Muscle layer of colon (tissue), 2 donors: Measurements from ENCODE around the gene CADPS2.
"Not testable (repeated sequence)": the region's sequence is repeated elsewhere in the genome, so short reads cannot be mapped to it uniquely, and the experiment has no call there.

Source experiments
- H3K27ac ChIP-seq: one replicate; pipeline ENCODE4 v1.7.0; 2013; ENCODE audit warnings: low read depth, mild to moderate bottlenecking, low read length, moderate library complexity
- H3K27me3 ChIP-seq, 2 donors: one replicate each; pipeline ENCODE4 v1.7.0; 2013; ENCODE audit warnings: low read length in 2 of 2, mild to moderate bottlenecking in 2 of 2; ENCODE audit not compliant: insufficient read depth in 2 of 2, control insufficient read depth in 1 of 2
- H3K36me3 ChIP-seq: one replicate; pipeline ENCODE4 v1.7.0; 2013; ENCODE audit warnings: mild to moderate bottlenecking, low read length; ENCODE audit not compliant: insufficient read depth
- H3K4me1 ChIP-seq: one replicate; pipeline ENCODE4 v1.7.0; 2013; ENCODE audit warnings: mild to moderate bottlenecking, low read length; ENCODE audit not compliant: insufficient read depth
- H3K4me3 ChIP-seq, 2 donors: one replicate each; pipeline ENCODE4 v1.7.0; 2013; ENCODE audit warnings: low read length in 2 of 2, low read depth in 1 of 2, mild to moderate bottlenecking in 1 of 2, moderate library complexity in 1 of 2
- H3K9ac ChIP-seq: one replicate; pipeline ENCODE4 v1.7.0; 2013; ENCODE audit warnings: low read length
- H3K9me3 ChIP-seq: one replicate; pipeline ENCODE4 v1.7.0; 2013; ENCODE audit warnings: mild to moderate bottlenecking, low read length
- donor health status: abdominal sarcoma.
- donor health status: Adenocarcinoma of cecum.

CADPS2 gene

DNA sequence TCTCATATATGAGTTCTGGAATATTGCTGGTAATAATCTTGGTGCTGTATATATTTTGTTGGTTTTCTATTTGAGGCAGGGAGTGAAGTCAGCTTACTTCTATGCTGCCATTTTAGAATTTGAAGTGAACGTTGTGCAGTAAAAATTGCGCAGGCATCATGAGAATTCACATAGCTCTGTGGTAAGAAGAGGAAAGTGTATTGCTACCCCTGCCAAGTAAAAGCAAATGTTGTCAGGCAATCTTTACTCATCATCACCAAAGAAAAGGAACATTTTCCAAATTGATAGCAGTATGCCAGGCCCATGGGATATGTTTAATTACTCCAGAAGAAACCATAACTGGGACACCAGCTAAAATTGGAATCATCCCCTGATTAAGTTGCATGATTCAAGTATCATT is 595.1 kb downstream of the CADPS2 start:
- Histone ChIP-seq H3K27ac (no peak overlapping the region), H3K4me1 (no peaks in the 10 kb centered on the region), H3K9ac (no peak overlapping the region), H3K27me3 (no peaks in the 10 kb centered on the region), H3K36me3 (no peaks in the 10 kb centered on the region), H3K4me3 (no peak overlapping the region), H3K9me3 (no peaks in the 10 kb centered on the region)

DNA sequence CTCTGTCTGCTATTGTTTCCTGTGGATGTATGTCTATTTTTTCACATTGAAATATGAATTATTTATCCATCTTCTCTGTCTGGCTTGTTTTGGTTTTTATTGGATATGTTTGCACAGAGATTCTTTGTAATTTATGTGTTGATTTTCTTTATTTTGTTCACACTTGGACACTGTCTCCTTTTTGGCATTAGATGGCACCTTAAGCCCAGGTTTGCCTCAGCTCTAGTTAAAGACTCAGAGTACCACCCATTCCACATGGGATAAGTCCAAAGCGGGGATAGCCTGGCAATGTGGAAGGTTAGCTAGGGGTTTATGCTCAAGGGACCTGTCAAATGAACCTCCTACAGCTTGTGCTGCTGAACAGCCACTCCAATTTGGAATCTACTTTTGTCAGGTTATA is 595.8 kb downstream of the CADPS2 start:
- Histone ChIP-seq H3K4me1 (no peaks in the 10 kb centered on the region), H3K4me3 (no peak overlapping the region), H3K36me3 (no peaks in the 10 kb centered on the region), H3K9me3 (no peaks in the 10 kb centered on the region), H3K27me3 (no peaks in the 10 kb centered on the region), H3K27ac (no peak overlapping the region), H3K9ac (no peak overlapping the region)

DNA sequence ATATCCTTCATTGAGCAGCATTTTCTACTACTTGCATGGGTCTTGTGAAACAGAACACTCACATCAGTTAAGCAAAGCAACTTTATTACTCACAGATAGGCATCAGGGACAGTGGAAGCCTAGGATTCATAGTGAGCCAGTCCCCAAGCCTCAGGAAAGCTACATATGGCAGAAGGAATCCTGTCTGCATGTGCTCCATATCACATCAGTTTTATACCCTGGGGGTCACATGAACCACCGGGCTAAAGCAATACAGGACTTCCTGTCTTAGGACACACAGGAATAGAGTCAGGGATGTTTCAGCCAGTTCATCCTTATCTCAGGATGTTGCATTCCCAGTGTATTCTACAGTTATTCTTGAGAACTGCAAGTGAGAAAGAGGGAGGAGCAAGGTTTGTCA is 596.8 kb downstream of the CADPS2 start:
- H3K9ac ChIP-seq: no peak overlapping the region
- H3K27me3 ChIP-seq: no peaks in the 10 kb centered on the region
- no peaks in the 10 kb centered on the region for H3K4me1 ChIP-seq
- no peaks in the 10 kb centered on the region for H3K36me3 ChIP-seq
- no peaks in the 10 kb centered on the region for H3K9me3 ChIP-seq
- H3K27ac ChIP-seq: no peak overlapping the region
- no peak overlapping the region for H3K4me3 ChIP-seq

DNA sequence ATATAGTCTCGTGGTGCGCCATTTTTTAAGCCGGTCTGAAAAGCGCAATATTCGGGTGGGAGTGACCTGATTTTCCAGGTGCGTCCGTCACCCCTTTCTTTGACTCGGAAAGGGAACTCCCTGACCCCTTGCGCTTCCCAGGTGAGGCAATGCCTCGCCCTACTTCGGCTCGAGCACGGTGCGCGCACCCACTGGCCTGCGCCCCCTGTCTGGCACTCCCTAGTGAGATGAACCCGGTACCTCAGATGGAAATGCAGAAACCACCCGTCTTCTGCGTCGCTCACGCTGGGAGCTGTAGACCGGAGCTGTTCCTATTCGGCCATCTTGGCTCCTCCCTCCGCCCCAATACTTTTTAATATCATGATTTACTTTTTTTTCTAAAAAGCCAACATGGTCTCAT is 601.7 kb downstream of the CADPS2 start:
- not testable (repeated sequence) for H3K9ac ChIP-seq, H3K9me3 ChIP-seq, H3K4me3 ChIP-seq, H3K4me1 ChIP-seq, H3K27ac ChIP-seq, H3K36me3 ChIP-seq, H3K27me3 ChIP-seq

DNA sequence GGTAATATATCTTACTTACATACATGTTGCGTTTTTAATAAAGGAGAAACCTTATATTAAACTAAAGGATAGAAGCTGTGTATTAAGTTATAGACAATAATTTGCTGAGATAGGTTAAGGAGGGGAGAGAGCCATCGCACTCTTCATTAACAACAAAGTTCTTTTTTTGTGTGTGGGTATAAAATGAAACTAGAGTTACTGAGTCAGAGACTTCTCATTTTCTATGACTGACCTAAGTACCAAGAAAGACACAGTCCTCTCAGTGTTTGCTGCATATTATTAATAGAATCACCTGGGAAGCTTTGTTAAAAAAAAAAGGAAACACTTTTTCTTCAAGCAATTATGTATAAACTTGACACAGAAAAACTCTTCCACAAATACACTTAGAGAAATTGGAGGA is 613.1 kb downstream of the CADPS2 start:
- Histone ChIP-seq H3K27me3 (no peaks in the 10 kb centered on the region), H3K9ac (no peak overlapping the region), H3K27ac (no peak overlapping the region)

DNA sequence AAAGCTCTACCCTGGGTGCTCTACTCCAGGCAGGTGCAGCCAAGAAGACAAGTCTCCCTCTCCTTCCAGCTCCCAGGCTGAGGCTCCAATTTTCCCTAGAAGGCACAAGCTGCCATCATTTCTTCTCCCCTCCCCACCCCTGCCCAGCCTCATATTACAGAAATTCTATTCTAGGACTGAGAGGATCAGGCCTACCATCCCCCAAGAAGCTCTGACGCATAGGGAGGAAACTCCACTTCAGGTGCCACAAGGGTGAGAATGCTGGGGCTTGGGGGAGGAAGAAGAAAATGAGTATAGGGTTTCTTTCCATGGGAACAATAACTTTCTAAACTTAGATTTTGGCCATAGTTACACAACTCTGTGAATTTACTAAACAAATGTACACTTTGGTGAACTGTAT is 617.0 kb downstream of the CADPS2 start:
- no peak overlapping the region for H3K4me3 ChIP-seq
- H3K9ac ChIP-seq: no peak overlapping the region
- no peak overlapping the region for H3K27ac ChIP-seq
- no peaks in the 10 kb centered on the region for H3K27me3 ChIP-seq
- no peaks in the 10 kb centered on the region for H3K9me3 ChIP-seq
- no peaks in the 10 kb centered on the region for H3K36me3 ChIP-seq
- no peaks in the 10 kb centered on the region for H3K4me1 ChIP-seq

More for the DNA sequence above, 613.1 kb downstream of the CADPS2 start:
- Histone ChIP-seq H3K9me3 (no peaks in the 10 kb centered on the region), H3K4me1 (no peaks in the 10 kb centered on the region), H3K36me3 (no peaks in the 10 kb centered on the region), H3K4me3 (no peak overlapping the region)
